Measurements from ENCODE around the gene PTH1R. TPM values are rescaled to one million over a fixed set of nuclear protein-coding genes. Genes with fewer than 3 reads are reported as not detected.

The PTH1R gene
- total RNA-seq, 1 experiment from 2014 or later = 0.32 TPM

DNA sequence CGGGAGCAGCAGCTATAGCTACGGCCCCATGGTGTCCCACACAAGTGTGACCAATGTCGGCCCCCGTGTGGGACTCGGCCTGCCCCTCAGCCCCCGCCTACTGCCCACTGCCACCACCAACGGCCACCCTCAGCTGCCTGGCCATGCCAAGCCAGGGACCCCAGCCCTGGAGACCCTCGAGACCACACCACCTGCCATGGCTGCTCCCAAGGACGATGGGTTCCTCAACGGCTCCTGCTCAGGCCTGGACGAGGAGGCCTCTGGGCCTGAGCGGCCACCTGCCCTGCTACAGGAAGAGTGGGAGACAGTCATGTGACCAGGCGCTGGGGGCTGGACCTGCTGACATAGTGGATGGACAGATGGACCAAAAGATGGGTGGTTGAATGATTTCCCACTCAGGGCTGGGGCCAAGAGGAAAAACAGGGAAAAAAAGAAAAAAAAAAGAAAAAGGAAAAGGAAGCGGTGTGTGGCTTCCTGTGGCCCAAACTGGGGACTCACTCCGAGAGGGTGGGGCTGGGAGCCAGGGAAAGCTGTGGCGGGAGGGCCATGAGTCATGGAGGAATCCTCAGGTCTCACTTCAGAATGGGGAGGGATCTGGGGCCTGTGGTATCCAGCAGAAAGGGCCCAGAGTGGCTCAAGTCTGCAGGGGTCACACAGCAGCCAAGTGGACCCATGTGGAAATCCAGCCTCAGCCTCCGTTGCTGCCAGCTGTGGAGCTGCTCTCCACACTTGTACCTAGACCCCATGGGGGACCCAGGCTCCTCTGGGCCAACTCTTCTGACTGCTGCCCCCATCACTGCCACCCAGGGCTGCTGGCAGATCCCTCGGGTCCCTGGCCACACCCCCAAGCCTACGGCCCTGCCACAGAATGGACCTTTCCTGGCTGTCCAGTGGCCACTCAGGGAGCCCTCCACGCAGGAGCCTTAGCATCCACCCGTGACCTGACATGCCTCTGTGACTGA lies 26.1 kb downstream of the PTH1R start:
- no peak overlapping the region for H3K27ac ChIP-seq (ENCODE audit: low read depth, low read length)
- no TSS peak for BruUV-seq (replicated peaks)
- TF ChIP-seq JUND (IDR thresholded peaks at IDR 0.05) = no peak
- no peak for TF ChIP-seq TCF7L2 (IDR thresholded peaks at IDR 0.05; ENCODE audit: borderline replicate concordance, extremely low read depth, insufficient read depth, insufficient read length)
- no peak for TF ChIP-seq EGR1 (IDR thresholded peaks at IDR 0.05; ENCODE audit: low read depth)
- no peak for TF ChIP-seq POLR2AphosphoS5 (IDR thresholded peaks at IDR 0.05; ENCODE audit: low read depth, low read length)
- TF ChIP-seq POLR2A (IDR thresholded peaks at IDR 0.05; ENCODE audit: borderline replicate concordance, extremely low read depth, insufficient read depth, insufficient read length) = no peak
- TF ChIP-seq, protein P1, sequence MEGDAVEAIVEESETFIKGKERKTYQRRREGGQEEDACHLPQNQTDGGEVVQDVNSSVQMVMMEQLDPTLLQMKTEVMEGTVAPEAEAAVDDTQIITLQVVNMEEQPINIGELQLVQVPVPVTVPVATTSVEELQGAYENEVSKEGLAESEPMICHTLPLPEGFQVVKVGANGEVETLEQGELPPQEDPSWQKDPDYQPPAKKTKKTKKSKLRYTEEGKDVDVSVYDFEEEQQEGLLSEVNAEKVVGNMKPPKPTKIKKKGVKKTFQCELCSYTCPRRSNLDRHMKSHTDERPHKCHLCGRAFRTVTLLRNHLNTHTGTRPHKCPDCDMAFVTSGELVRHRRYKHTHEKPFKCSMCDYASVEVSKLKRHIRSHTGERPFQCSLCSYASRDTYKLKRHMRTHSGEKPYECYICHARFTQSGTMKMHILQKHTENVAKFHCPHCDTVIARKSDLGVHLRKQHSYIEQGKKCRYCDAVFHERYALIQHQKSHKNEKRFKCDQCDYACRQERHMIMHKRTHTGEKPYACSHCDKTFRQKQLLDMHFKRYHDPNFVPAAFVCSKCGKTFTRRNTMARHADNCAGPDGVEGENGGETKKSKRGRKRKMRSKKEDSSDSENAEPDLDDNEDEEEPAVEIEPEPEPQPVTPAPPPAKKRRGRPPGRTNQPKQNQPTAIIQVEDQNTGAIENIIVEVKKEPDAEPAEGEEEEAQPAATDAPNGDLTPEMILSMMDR (IDR thresholded peaks at IDR 0.05 in 2 of 3, conservative IDR thresholded peaks at IDR 0.05 in 1 of 3; ENCODE audit: borderline replicate concordance in 1 of 3, insufficient read depth in 1 of 3, low read depth in 2 of 3, low read length in 2 of 3) = no peak
- TF ChIP-seq ELF1 (IDR thresholded peaks at IDR 0.05; ENCODE audit: borderline replicate concordance, low read depth) = no peak
- TF ChIP-seq ZNF274 (IDR thresholded peaks at IDR 0.05; ENCODE audit: low read depth, low read length) = no peak
- no peak for TF ChIP-seq CEBPB (IDR thresholded peaks at IDR 0.05; ENCODE audit: low read depth)
- CTCF ChIA-PET = no interaction called here
- no peaks in the 10 kb centered on the region for H3K27me3 ChIP-seq (ENCODE audit: insufficient read depth, low read length)
- no peaks in the 10 kb centered on the region for H3K9me2 ChIP-seq (ENCODE audit: insufficient read depth)
- RAD21 ChIA-PET (ENCODE audit: low non-redundant PET in 1 of 2, low total read pairs in 2 of 2, uncharacterized antibody in 2 of 2, unreplicated experiment in 2 of 2) = no interaction called here
- H3K4me3 ChIP-seq (replicated peaks in 1 of 2; ENCODE audit: low read depth in 1 of 2, low read length in 2 of 2) = no peak overlapping the region
- H3K9ac ChIP-seq (ENCODE audit: low read length) = no peak overlapping the region
- peak overlapping the region; percentile 30 for H3K4me2 ChIP-seq (ENCODE audit: low read length)
- H3K9me3 ChIP-seq (ENCODE audit: control insufficient read depth in 1 of 2, insufficient read depth in 1 of 2, low read depth in 1 of 2, low read length in 2 of 2) = no peaks in the 10 kb centered on the region
- POLR2A ChIA-PET = no interaction called here
- no peaks in the 10 kb centered on the region for H3K79me2 ChIP-seq (ENCODE audit: insufficient read depth, low read length)
- H3K4me1 ChIP-seq (ENCODE audit: control insufficient read depth in 1 of 2, insufficient read depth in 2 of 2, low read length in 2 of 2) = peaks cover 0 to 11% of the 10 kb centered on the region in 2 experiments; a peak in 2 of 4 replicates
- intact Hi-C loops (cut with micrococcal nuclease) = no loop called here
- ATAC-seq (peak; percentile 53; the same call in 1 of the 2 replicates), DNase-seq (ENCODE audit: low read depth, low spot score) (no peak)
- no peaks in the 10 kb centered on the region for H4K20me1 ChIP-seq (ENCODE audit: insufficient read depth)
- H2AFZ ChIP-seq (ENCODE audit: low read depth, low read length, poor library complexity, severe bottlenecking) = no peak overlapping the region
- H3K36me3 ChIP-seq (ENCODE audit: control insufficient read depth in 1 of 2, insufficient read depth in 2 of 2, low read length in 2 of 2) = no peaks in the 10 kb centered on the region

All from HCT116 (cell line).